ENCODE measurements around the gene TTLL7.

DNA sequence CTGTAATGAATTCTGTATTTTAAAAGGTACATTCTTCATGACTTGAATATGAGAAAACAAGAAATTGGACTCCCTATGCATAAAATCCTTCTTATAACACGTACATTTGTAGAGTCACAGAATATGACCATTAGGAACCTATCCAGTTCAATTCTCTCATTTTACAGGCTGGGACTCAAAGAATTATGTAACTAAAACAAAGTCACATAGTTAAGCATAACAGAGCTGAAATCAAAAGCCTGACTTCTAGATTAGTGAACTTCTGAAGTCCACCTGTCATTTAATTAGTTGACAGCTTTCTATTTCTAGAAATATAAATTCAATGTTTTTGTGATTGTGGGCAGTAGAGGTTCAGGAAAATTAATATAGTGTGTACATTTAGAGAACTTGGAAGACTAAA lies 20.3 kb upstream of the TTLL7 start:
- TF ChIP-seq, protein P1, sequence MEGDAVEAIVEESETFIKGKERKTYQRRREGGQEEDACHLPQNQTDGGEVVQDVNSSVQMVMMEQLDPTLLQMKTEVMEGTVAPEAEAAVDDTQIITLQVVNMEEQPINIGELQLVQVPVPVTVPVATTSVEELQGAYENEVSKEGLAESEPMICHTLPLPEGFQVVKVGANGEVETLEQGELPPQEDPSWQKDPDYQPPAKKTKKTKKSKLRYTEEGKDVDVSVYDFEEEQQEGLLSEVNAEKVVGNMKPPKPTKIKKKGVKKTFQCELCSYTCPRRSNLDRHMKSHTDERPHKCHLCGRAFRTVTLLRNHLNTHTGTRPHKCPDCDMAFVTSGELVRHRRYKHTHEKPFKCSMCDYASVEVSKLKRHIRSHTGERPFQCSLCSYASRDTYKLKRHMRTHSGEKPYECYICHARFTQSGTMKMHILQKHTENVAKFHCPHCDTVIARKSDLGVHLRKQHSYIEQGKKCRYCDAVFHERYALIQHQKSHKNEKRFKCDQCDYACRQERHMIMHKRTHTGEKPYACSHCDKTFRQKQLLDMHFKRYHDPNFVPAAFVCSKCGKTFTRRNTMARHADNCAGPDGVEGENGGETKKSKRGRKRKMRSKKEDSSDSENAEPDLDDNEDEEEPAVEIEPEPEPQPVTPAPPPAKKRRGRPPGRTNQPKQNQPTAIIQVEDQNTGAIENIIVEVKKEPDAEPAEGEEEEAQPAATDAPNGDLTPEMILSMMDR (IDR thresholded peaks at IDR 0.05) = no peak
- TF ChIP-seq POLR2A (IDR thresholded peaks at IDR 0.05) = no peak

All from Peyer's patch (tissue), 4 donors.